T-helper 2 cell treated with Interferon-gamma antibody and Interleukin-4, amounts not matched to agents 100 ng/mL and 5 ng/mL, for 36 hours (primary cell): Measurements from ENCODE around the gene LSMEM2. TPM values are rescaled to one million over a fixed set of nuclear protein-coding genes. Genes with fewer than 3 reads are reported as not detected.
"Not testable (repeated sequence)": the region's sequence is repeated elsewhere in the genome, so short reads cannot be mapped to it uniquely, and the experiment has no call there.

Experiments
- intact Hi-C: fragments of 100-400 bp; cut with micrococcal nuclease; formaldehyde crosslinking; loops from one replicate; pipeline ENCODE4 v1.15.1; 2023
- total RNA-seq: library from RNA; stranded (reverse); gene quantifications from 2 replicates; pipeline ENCODE4 v1.2.3, GENCODE V29; 2022

LSMEM2 gene
- total RNA-seq = not detected in 2 replicates

GRCh38 chr3:50278880-50279224 lies at the start of gene LSMEM2:
LSMEM2 (plus strand) TSS chr3:50279087; CDS start chr3:50279114, 27 bp downstream.
- intact Hi-C loops = no loop called here

GRCh38 chr3:50229490-50229889 lies 49.4 kb upstream of the LSMEM2 start:
- intact Hi-C loops = no loop called here

GRCh38 chr3:50230104-50230793 lies 48.6 kb upstream of the LSMEM2 start:
- intact Hi-C loops = loop anchor here (10.0 kb wide), 2 partner anchors 295 to 1155 kb away; partner anchors contain the start of gene MANF

GRCh38 chr3:50230794-50231125 lies 48.1 kb upstream of the LSMEM2 start:
- intact Hi-C loops = loop anchor here (10.0 kb wide), 2 partner anchors 296 to 1154 kb away; partner anchors contain the start of gene MANF

- intact Hi-C loops = loop anchor here (10.0 kb wide), 2 partner anchors 297 to 1153 kb away; partner anchors contain the start of gene MANF
These were observed 47.3 kb upstream of the LSMEM2 start for GRCh38 chr3:50231581-50231980.

- intact Hi-C loops = loop anchor here (10.0 kb wide), 2 partner anchors 298 to 1152 kb away; partner anchors contain the start of gene MANF
These were observed 46.6 kb upstream of the LSMEM2 start for GRCh38 chr3:50232303-50232702.

GRCh38 chr3:50233176-50233575 lies 45.7 kb upstream of the LSMEM2 start:
- intact Hi-C loops = loop anchor here (10.0 kb wide), 2 partner anchors 298 to 1152 kb away; partner anchors contain the start of gene MANF

GRCh38 chr3:50235716-50236483 lies 43.0 kb upstream of the LSMEM2 start, which contains the start of gene GNAI2:
GNAI2 (plus strand) TSS chr3:50236204; CDS start chr3:50236336, 132 bp downstream.
- intact Hi-C loops = loop anchor here (1.0 to 10.0 kb wide), 5 partner anchors 63 to 1149 kb away; partner anchors contain the start of genes APEH, CISH, HYAL3 and MANF

GRCh38 chr3:50236484-50237132 lies 42.3 kb upstream of the LSMEM2 start:
- intact Hi-C loops = loop anchor here (1.0 to 10.0 kb wide), 5 partner anchors 63 to 1148 kb away; partner anchors contain the start of genes APEH, CISH, HYAL3 and MANF

- intact Hi-C loops = loop anchor here (5.0 to 10.0 kb wide), 4 partner anchors 302 to 1148 kb away; partner anchors contain the start of genes APEH, CISH and MANF
These were observed 41.7 kb upstream of the LSMEM2 start for GRCh38 chr3:50237133-50237651.

- intact Hi-C loops = loop anchor here (1.0 to 10.0 kb wide), 7 partner anchors 8 to 1147 kb away; partner anchors contain the start of genes APEH, CISH and MANF
These were observed 40.9 kb upstream of the LSMEM2 start for GRCh38 chr3:50237754-50238548.

GRCh38 chr3:50238549-50239026 lies 40.3 kb upstream of the LSMEM2 start:
- intact Hi-C loops = loop anchor here (1.0 to 10.0 kb wide), 7 partner anchors 8 to 1146 kb away; partner anchors contain the start of genes APEH, CISH and MANF

GRCh38 chr3:50239649-50240048 lies 39.2 kb upstream of the LSMEM2 start:
- intact Hi-C loops = loop anchor here (5.0 to 10.0 kb wide), 4 partner anchors 305 to 1145 kb away; partner anchors contain the start of genes APEH, CISH and MANF

- intact Hi-C loops = no loop called here
These were observed 37.7 kb upstream of the LSMEM2 start for GRCh38 chr3:50241163-50241562.

- intact Hi-C loops = no loop called here
These were observed 37.0 kb upstream of the LSMEM2 start for GRCh38 chr3:50241713-50242380.

- intact Hi-C loops = no loop called here
These were observed 36.5 kb upstream of the LSMEM2 start for GRCh38 chr3:50242381-50242770.

GRCh38 chr3:50242851-50243542 lies 35.9 kb upstream of the LSMEM2 start:
- intact Hi-C loops = no loop called here

- intact Hi-C loops = no loop called here
These were observed 35.4 kb upstream of the LSMEM2 start for GRCh38 chr3:50243543-50243895.

GRCh38 chr3:50244813-50245212 lies 34.1 kb upstream of the LSMEM2 start:
- intact Hi-C loops = not testable (repeated sequence)
